H1 (cell line): ENCODE measurements around the gene FOXC2. TPM values are rescaled to one million over a fixed set of nuclear protein-coding genes. Genes with fewer than 3 reads are reported as not detected.

Experiments
- CTCF ChIA-PET: fragments of 300-600 bp; sonication (Branson Sonifier 250); formaldehyde crosslinking; loops from one replicate; lab custom pipeline; 2021; ENCODE audit not compliant: partially characterized antibody; lab: Charles Lee
- POLR2A ChIA-PET: fragments of 300-600 bp; sonication (Branson Sonifier 250); formaldehyde crosslinking; loops from one replicate; lab custom pipeline; 2021; ENCODE audit warnings: inconsistent platforms; ENCODE audit not compliant: partially characterized antibody; lab: Charles Lee
- DNase-seq, 2 experiments: peaks; one replicate each; pipeline versions ENCODE4 v3.0.0 to v3.0.0-alpha.2; 2010 to 2022; ENCODE audit warnings: low spot score in 2 of 2, low read depth in 1 of 2, mixed read lengths in 1 of 2
- FAIRE-seq: peaks from 2 replicates; lab custom pipeline; 2011; peaks lifted over from hg19 to GRCh38; lab: Jason Lieb, UNC
- H2AFZ ChIP-seq: 2 replicates; pipeline ENCODE4 v1.8.1; 2012; ENCODE audit warnings: low read length, inconsistent platforms
- H2AK5ac ChIP-seq: 2 replicates; pipeline ENCODE4 v1.6.1; 2013; ENCODE audit warnings: low read depth, low read length
- H2BK120ac ChIP-seq: replicated peaks from 2 replicates; pipeline ENCODE3; 2013; ENCODE audit warnings: low read depth, low read length, inconsistent platforms
- H2BK12ac ChIP-seq: 2 replicates; pipeline ENCODE4 v1.6.1; 2013; ENCODE audit warnings: low read depth, low read length
- H2BK15ac ChIP-seq: 2 replicates; pipeline ENCODE4 v1.6.1; 2013; ENCODE audit warnings: low read length
- H2BK20ac ChIP-seq: 2 replicates; pipeline ENCODE4 v1.6.1; 2013; ENCODE audit warnings: low read length
- H2BK5ac ChIP-seq: 2 replicates; pipeline ENCODE4 v1.6.1; 2013; ENCODE audit warnings: low read depth, low read length
- H3K14ac ChIP-seq: 2 replicates; pipeline ENCODE4 v1.6.1; 2013; ENCODE audit warnings: inconsistent platforms; ENCODE audit not compliant: insufficient read length
- H3K18ac ChIP-seq: 2 replicates; pipeline ENCODE4 v1.6.1; 2013; ENCODE audit warnings: low read length; ENCODE audit errors: extremely low read depth
- H3K23ac ChIP-seq: 2 replicates; pipeline ENCODE4 v1.6.1; 2013; ENCODE audit warnings: inconsistent platforms; ENCODE audit not compliant: insufficient read length
- H3K23me2 ChIP-seq: 2 replicates; pipeline ENCODE4 v1.6.1; 2013; ENCODE audit warnings: low read depth, low read length
- H3K27ac ChIP-seq: 2 replicates; pipeline ENCODE4 v1.6.1; 2011; ENCODE audit warnings: low read depth, low read length, inconsistent platforms
- H3K27me3 ChIP-seq, 4 experiments: replicated peaks in 1 of 4; 1 replicate in 1 of 4; 2 replicates in 3 of 4; pipeline versions ENCODE4 v1.6.1 to v1.8.1; 2011 to 2013; ENCODE audit warnings: low read length in 3 of 4, mild to moderate bottlenecking in 3 of 4, inconsistent platforms in 2 of 4, mixed read lengths in 2 of 4, moderate library complexity in 1 of 4; ENCODE audit not compliant: control insufficient read depth in 3 of 4, insufficient read depth in 3 of 4; ENCODE audit errors: extremely low read depth in 1 of 4
- H3K36me3 ChIP-seq, 4 experiments: 2 replicates each; pipeline versions ENCODE4 v1.6.1 to v1.8.1; 2011 to 2013; ENCODE audit warnings: mild to moderate bottlenecking in 4 of 4, low read length in 3 of 4, moderate library complexity in 2 of 4, control low read depth in 1 of 4, inconsistent platforms in 1 of 4; ENCODE audit not compliant: insufficient read depth in 4 of 4, control insufficient read depth in 2 of 4
- H3K4ac ChIP-seq: replicated peaks from 2 replicates; pipeline ENCODE3; 2013; ENCODE audit warnings: low read length, low read depth, mixed read lengths, inconsistent platforms; ENCODE audit not compliant: insufficient read length
- H3K4me1 ChIP-seq, 4 experiments: replicated peaks in 1 of 4; 1 replicate in 1 of 4; 2 replicates in 3 of 4; pipeline versions ENCODE4 v1.6.1 to v1.8.1; 2011 to 2013; ENCODE audit warnings: low read length in 3 of 4, inconsistent platforms in 2 of 4, mixed read lengths in 1 of 4; ENCODE audit not compliant: insufficient read depth in 4 of 4, control insufficient read depth in 3 of 4
- H3K4me2 ChIP-seq, 2 experiments: 2 replicates each; pipeline versions ENCODE4 v1.6.1 to v1.8.1; 2011 to 2013; ENCODE audit warnings: low read depth in 2 of 2, low read length in 2 of 2, control low read depth in 1 of 2, inconsistent platforms in 1 of 2, mild to moderate bottlenecking in 1 of 2; ENCODE audit not compliant: insufficient read depth in 1 of 2
- H3K4me3 ChIP-seq, 4 experiments: fragments of 200-600, 300-600 bp in 1 of 4; sonication (generic), shearing (Covaris generic), sonication (Bioruptor Twin) in 1 of 4; 2 replicates each; pipeline versions ENCODE4 v1.5.1 to v1.8.1; 2011 to 2016; ENCODE audit warnings: low read length in 4 of 4, low read depth in 3 of 4, control low read depth in 2 of 4, inconsistent platforms in 2 of 4, mild to moderate bottlenecking in 2 of 4, mixed read lengths in 1 of 4, moderate library complexity in 1 of 4; ENCODE audit not compliant: insufficient read depth in 2 of 4; ENCODE audit errors: extremely low read depth in 1 of 4
- H3K56ac ChIP-seq: replicated peaks from 2 replicates; pipeline ENCODE3; 2013; ENCODE audit warnings: low read depth, mild to moderate bottlenecking, mixed read lengths, low read length, inconsistent platforms; ENCODE audit not compliant: insufficient read length
- H3K79me1 ChIP-seq: 2 replicates; pipeline ENCODE4 v1.6.1; 2013; ENCODE audit warnings: low read depth, low read length, control low read depth
- H3K79me2 ChIP-seq, 2 experiments: 2 replicates each; pipeline versions ENCODE4 v1.6.1 to v1.8.1; 2012 to 2013; ENCODE audit warnings: low read length in 2 of 2, mild to moderate bottlenecking in 2 of 2, inconsistent platforms in 1 of 2; ENCODE audit not compliant: insufficient read depth in 2 of 2, control insufficient read depth in 1 of 2
- H3K9ac ChIP-seq, 4 experiments: replicated peaks in 1 of 4; 1 replicate in 1 of 4; 2 replicates in 3 of 4; pipeline versions ENCODE4 v1.6.1 to v1.8.1; 2011 to 2013; ENCODE audit warnings: low read depth in 3 of 4, low read length in 3 of 4, control low read depth in 2 of 4, mild to moderate bottlenecking in 2 of 4, moderate library complexity in 2 of 4, inconsistent platforms in 1 of 4; ENCODE audit errors: extremely low read depth in 1 of 4
- H3K9me3 ChIP-seq, 2 experiments: 2 replicates each; pipeline versions ENCODE4 v1.6.1 to v1.8.1; 2012 to 2013; ENCODE audit warnings: mild to moderate bottlenecking in 2 of 2, moderate library complexity in 2 of 2, control low read depth in 1 of 2, inconsistent platforms in 1 of 2, low read depth in 1 of 2, low read length in 1 of 2, mixed read lengths in 1 of 2; ENCODE audit not compliant: insufficient read depth in 2 of 2
- H4K20me1 ChIP-seq, 2 experiments: replicated peaks in 1 of 2; 2 replicates each; pipeline versions ENCODE3 to v1.8.1; 2011 to 2013; ENCODE audit warnings: inconsistent platforms in 2 of 2, low read length in 2 of 2, mild to moderate bottlenecking in 1 of 2; ENCODE audit not compliant: insufficient read depth in 2 of 2, control insufficient read depth in 1 of 2
- H4K5ac ChIP-seq: 2 replicates; pipeline ENCODE4 v1.6.1; 2013; ENCODE audit warnings: low read length, low read depth, mixed read lengths, inconsistent platforms; ENCODE audit not compliant: insufficient read length
- H4K8ac ChIP-seq: 2 replicates; pipeline ENCODE4 v1.8.0; 2013; ENCODE audit warnings: mild to moderate bottlenecking, moderate library complexity, low read length, inconsistent platforms; ENCODE audit not compliant: insufficient read depth; ENCODE audit errors: extremely low read depth
- H4K91ac ChIP-seq: replicated peaks from 2 replicates; pipeline ENCODE3; 2013; ENCODE audit warnings: low read length, mixed read lengths, inconsistent platforms; ENCODE audit not compliant: insufficient read length
- CEBPB ChIP-seq: IDR thresholded peaks from 2 replicates; pipeline ENCODE4 v1.6.1; 2012; ENCODE audit warnings: low read depth, low read length
- CTCF ChIP-seq, 3 experiments: IDR thresholded peaks; 1 replicate in 2 of 3; 2 replicates in 1 of 3; pipeline versions ENCODE4 v1.5.1 to v1.6.1; 2011; ENCODE audit warnings: low read length in 3 of 3, mild to moderate bottlenecking in 3 of 3, inconsistent platforms in 2 of 3, low read depth in 1 of 3, moderate library complexity in 1 of 3; ENCODE audit not compliant: insufficient read depth in 1 of 3; ENCODE audit errors: control extremely low read depth in 1 of 3
- E2F6 ChIP-seq: IDR thresholded peaks from 2 replicates; pipeline ENCODE4 v1.6.1; 2012; ENCODE audit warnings: inconsistent platforms
- EZH2 ChIP-seq: fragments of 200-600 bp; sonication (generic); IDR thresholded peaks from 2 replicates; pipeline ENCODE4 v1.7.1; 2012; ENCODE audit warnings: low read depth, mild to moderate bottlenecking, moderate library complexity, low read length, inconsistent platforms; ENCODE audit not compliant: severe bottlenecking
- HDAC6 ChIP-seq: IDR thresholded peaks from one replicate; pipeline ENCODE4 v1.7.1; 2012; ENCODE audit warnings: low read depth, mild to moderate bottlenecking, inconsistent platforms, low read length, moderate library complexity
- KDM4A ChIP-seq: IDR thresholded peaks from one replicate; pipeline ENCODE4 v1.7.1; 2012; ENCODE audit warnings: low read depth, mild to moderate bottlenecking, moderate library complexity, low read length, inconsistent platforms; ENCODE audit not compliant: severe bottlenecking
- NRF1 ChIP-seq: IDR thresholded peaks from 2 replicates; pipeline ENCODE4 v1.6.1; 2011; ENCODE audit warnings: mild to moderate bottlenecking, low read depth, low read length, improper control_type of control experiment
- SP2 ChIP-seq: IDR thresholded peaks from 2 replicates; pipeline ENCODE4 v1.6.1; 2012; ENCODE audit warnings: mild to moderate bottlenecking, low read length, inconsistent platforms
- TCF12 ChIP-seq: IDR thresholded peaks from 2 replicates; pipeline ENCODE4 v1.6.1; 2011; ENCODE audit warnings: low read depth, mild to moderate bottlenecking, low read length
- WGBS, 2 experiments: shearing (Covaris generic) in 1 of 2; methylation state at CpG; one replicate each; pipeline versions ENCODE4 v1.1.6 to v1.1.7; 2013 to 2015; ENCODE audit warnings: low lambda C conversion rate in 2 of 2, mixed read lengths in 2 of 2, inconsistent platforms in 1 of 2, low coverage in 1 of 2, missing lambda C conversion rate in 1 of 2; ENCODE audit not compliant: insufficient replicate concordance in 2 of 2, insufficient coverage in 1 of 2, insufficient read length in 1 of 2; ENCODE audit errors: extremely low coverage in 1 of 2, missing lambda C conversion rate in 1 of 2; 5-methylcytosine and 5-hydroxymethylcytosine counted together
- polyA plus RNA-seq, 7 experiments: library from polyadenylated mRNA; depleted of rRNA in 3 of 7; stranded (reverse) in 5 of 7; unstranded in 2 of 7; fragments of >200 nt in 5 of 7; fragments of 200-250 nt in 2 of 7; gene quantifications; 1 replicate in 5 of 7; 2 replicates in 1 of 7; 4 replicates in 1 of 7; pipeline versions ENCODE4 v1.2.1 to v1.2.3, GENCODE V29; 2011 to 2013; ENCODE audit warnings: missing spikeins in 2 of 7, mixed read lengths in 2 of 7
- total RNA-seq: library from RNA; stranded (reverse); fragmentation: NEBNext Ultra II Directional; extraction: Animal tissue kit (Norgen Biotek cat#: 25700); gene quantifications from 2 replicates; pipeline ENCODE4 v1.2.1, GENCODE V29; 2021

FOXC2 gene
- total and polyA plus RNA-seq, 2 of the 8 experiments (the other 6 are each of a cell fraction or from before 2014, with no cell fraction given) = 0.09 TPM; not detected in 1

GRCh38 chr16:86531641-86532525 lies 34.7 kb upstream of the FOXC2 start:
- no peak overlapping the region for H3K18ac ChIP-seq
- H2AK5ac ChIP-seq = no peak overlapping the region
- no peak overlapping the region for H2BK5ac ChIP-seq
- H3K79me2 ChIP-seq = no peaks in the 10 kb centered on the region
- no peak overlapping the region for H2BK12ac ChIP-seq
- no peaks in the 10 kb centered on the region for H3K23me2 ChIP-seq
- H3K4me3 ChIP-seq = no peak overlapping the region
- no peak overlapping the region for H3K9ac ChIP-seq
- ChIA-PET CTCF (interaction anchor here (0.9 to 2.4 kb wide), 4 partner anchors 9 to 14 kb away, joined by 3 to 16 read pairs (median 8); no protein-coding TSS in a partner anchor), POLR2A (no interaction called here)
- no peak overlapping the region for H3K27ac ChIP-seq
- H3K14ac ChIP-seq = no peak overlapping the region
- no peaks in the 10 kb centered on the region for H3K36me3 ChIP-seq
- H4K8ac ChIP-seq = peak overlapping the region; percentile 68; the same call in 1 of the 2 replicates
- no peak overlapping the region for H2BK20ac ChIP-seq
- H3K4ac ChIP-seq = no peak overlapping the region
- no peaks in the 10 kb centered on the region for H4K20me1 ChIP-seq
- no peak overlapping the region for H2BK15ac ChIP-seq
- no peak overlapping the region for H3K23ac ChIP-seq
- no peak overlapping the region for H3K4me2 ChIP-seq
- FAIRE-seq = no peak
- H3K56ac ChIP-seq = no peak overlapping the region
- 93% methylated on average over 42 of the region's 49 CpGs; no CpG with 5 or more reads in 1 of the 2 experiments for WGBS, 2 experiments
- no peaks in the 10 kb centered on the region for H3K79me1 ChIP-seq
- H4K5ac ChIP-seq = no peak overlapping the region
- H3K27me3 ChIP-seq = no peaks in the 10 kb centered on the region
- H3K4me1 ChIP-seq = no peaks in the 10 kb centered on the region
- H3K9me3 ChIP-seq = peaks cover 3 to 12% of the 10 kb centered on the region in 2 experiments; a peak in 2 of 4 replicates
- no peak overlapping the region for H2BK120ac ChIP-seq
- H4K91ac ChIP-seq = no peak overlapping the region
- DNase-seq = no peak
- H2AFZ ChIP-seq = no peak overlapping the region
- TF ChIP-seq HDAC6 = no peak
- TF ChIP-seq EZH2 = no peak
- TF ChIP-seq KDM4A = no peak
- TF ChIP-seq E2F6 = no peak
- TF ChIP-seq CEBPB = no peak
- TF ChIP-seq CTCF (IDR thresholded peaks at IDR 0.05; ENCODE audit: control extremely low read depth in 1 of 3, insufficient read depth in 1 of 3, low read depth in 1 of 3, low read length in 3 of 3) = no peak
- TF ChIP-seq NRF1 = no peak
- TF ChIP-seq TCF12 = no peak
- TF ChIP-seq SP2 = no peak
